VCaP (cell line): ENCODE results near the gene GAB2.

Experiments
- H3K27ac ChIP-seq: fragments of 450-650 bp; 2 replicates; pipeline ENCODE4 v1.5.1; 2017
- TF ChIP-seq, protein P1 (sequence below): fragments of 450-650 bp; conservative IDR thresholded peaks from 2 replicates; pipeline ENCODE4 v1.5.1; 2017; ENCODE audit warnings: mild to moderate bottlenecking, moderate library complexity

The GAB2 gene

DNA sequence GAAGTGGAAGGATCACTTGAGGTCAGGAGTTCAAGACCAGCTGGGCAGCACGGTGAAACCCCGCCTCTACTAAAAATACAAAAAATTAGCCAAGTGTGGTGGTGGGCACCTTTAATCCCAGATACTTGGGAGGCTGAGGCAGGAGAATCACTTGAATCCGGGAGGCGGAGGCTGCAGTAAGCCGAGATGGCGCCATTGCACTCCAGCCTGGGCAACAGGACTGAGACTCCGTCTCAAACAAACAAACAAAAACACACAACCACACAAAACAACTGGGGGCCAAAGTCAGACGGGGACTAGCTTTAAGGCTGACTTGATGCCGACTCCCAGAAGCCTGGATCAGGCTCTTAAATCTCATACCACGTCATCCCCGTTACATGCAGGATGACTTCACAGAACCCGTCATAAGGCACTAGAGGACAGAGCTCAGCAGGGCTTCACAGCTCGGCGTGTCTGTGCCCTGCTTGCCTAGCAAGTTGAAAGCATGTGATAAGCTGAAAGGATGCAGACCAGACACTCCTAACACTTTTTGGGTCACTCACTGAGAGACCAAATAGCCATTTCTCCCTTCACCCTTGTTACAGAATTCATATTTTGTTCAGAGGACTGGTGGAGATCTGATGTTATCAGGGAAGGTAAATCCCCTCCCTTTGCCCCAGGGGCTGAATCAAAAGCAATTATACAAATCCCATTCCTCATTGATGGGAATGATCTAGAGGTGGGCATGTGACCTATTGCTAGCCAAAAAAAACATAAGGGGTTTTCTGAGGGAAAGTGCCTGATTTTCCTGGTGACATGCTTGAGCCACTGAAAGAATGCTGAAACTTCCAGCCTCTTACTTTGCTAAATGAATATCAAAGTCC is 65.4 kb downstream of the GAB2 start:
- TF ChIP-seq, protein P1, sequence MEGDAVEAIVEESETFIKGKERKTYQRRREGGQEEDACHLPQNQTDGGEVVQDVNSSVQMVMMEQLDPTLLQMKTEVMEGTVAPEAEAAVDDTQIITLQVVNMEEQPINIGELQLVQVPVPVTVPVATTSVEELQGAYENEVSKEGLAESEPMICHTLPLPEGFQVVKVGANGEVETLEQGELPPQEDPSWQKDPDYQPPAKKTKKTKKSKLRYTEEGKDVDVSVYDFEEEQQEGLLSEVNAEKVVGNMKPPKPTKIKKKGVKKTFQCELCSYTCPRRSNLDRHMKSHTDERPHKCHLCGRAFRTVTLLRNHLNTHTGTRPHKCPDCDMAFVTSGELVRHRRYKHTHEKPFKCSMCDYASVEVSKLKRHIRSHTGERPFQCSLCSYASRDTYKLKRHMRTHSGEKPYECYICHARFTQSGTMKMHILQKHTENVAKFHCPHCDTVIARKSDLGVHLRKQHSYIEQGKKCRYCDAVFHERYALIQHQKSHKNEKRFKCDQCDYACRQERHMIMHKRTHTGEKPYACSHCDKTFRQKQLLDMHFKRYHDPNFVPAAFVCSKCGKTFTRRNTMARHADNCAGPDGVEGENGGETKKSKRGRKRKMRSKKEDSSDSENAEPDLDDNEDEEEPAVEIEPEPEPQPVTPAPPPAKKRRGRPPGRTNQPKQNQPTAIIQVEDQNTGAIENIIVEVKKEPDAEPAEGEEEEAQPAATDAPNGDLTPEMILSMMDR: no peak
- no peak overlapping the region for H3K27ac ChIP-seq

DNA sequence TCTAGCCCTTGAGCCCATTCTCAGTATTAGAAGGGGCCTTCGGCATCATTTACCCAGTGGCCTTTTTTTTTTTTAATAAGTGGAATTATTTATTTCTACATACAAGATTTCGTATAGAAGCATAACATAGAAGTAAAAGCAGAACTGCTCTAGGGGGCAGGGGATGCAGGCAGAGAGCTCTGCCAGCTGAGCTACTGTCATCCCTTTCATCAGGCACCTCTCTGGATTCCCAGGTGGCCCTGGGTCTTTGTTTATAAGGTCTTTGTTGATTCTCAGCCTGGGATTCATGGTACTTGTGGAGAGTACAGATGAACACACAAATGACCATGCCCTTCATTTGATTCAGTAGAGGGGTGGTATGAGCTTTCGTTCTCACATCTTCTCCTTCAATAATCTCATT is 66.4 kb downstream of the GAB2 start:
- no peak overlapping the region for H3K27ac ChIP-seq
- TF ChIP-seq, protein P1: no peak

DNA sequence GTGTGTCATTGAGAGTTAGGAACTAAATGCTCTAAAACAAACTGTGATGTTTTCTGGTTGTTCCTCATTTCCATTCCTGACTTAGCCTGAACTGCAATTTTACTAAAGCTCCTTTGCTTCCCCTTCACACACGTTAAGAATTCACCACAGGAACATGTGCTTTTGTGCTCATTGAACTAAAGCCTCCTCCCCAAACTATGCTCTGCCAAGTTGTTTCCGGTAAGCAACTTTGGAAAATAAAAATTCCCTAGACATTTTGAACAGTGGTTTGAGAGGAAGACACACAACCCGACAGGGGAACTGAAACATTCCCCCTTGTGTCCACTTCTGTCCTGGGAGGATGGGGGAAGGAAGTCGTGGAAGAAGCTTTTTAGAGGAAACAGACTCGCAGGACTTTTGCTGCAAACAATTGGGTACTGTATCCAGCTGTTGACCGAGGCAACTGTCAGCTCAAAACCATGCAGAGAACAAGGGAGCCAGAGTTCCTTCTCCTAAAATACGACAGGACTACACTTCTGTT is 66.9 kb downstream of the GAB2 start:
- H3K27ac ChIP-seq: no peak overlapping the region
- TF ChIP-seq, protein P1: no peak

DNA sequence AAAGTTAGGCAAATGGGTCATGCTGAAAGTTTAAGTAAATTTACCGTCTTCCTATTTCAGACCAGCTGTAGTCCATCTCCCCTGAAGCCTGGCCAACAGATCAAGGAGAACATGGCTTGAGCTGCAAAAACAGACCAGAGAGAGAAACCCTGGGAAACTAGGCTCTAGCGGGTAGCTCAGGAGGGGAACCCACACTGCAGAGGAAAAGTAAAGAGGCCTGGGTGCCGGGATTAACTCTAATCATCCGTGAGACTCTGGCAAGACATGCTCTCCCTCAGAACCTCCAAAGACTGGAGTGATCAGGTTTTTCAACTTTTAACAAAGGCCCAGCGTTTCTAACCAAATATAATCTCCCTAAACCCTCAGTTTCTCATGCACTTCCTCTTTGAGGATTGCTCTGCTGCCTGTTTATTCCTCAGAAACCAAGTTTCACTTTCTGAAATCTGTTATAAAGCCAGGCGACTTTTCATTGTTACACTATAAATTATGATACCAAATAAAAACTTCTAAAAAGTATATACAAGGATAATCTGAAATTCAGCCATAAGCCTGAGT is 67.5 kb downstream of the GAB2 start:
- no peak overlapping the region for H3K27ac ChIP-seq
- TF ChIP-seq, protein P1: no peak

DNA sequence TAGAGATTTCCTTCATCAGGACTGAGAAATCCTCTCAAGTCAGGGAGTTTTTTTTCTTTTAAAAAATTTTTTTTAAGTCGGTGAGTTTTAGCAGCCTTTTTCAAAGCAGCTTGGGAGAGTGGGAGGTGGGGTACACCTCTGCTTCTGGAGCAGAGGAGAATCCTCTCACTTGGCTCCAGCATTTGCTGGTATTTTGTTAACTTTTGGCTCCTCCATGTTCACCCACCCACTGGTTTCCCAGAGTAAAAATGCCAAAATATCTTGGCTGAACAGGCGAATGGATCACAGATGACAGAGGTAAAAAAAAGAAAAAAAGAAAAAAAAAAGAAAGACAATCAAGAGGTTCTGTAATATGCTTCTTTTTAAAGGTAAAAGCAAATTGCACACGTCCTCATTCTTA is 68.0 kb downstream of the GAB2 start:
- H3K27ac ChIP-seq: no peak overlapping the region
- TF ChIP-seq, protein P1: no peak

DNA sequence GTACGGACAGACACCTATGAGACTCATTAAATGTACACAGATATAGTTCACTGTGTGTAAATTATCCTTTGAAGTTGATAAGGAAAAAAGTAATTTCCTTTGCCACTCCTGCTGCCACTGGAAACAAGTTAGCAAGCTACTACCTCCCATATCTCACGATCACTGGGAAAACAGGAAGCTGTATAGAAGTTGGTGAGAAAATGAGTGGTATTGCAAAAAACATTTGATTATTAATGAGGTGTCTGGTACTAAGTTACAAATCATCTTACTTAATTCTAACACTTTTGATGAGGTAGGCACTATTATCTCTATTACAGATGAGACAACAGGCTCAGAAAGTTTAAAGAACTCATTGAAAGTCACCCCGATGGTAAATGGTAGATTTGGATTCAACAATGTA is 68.5 kb downstream of the GAB2 start:
- TF ChIP-seq, protein P1: no peak
- H3K27ac ChIP-seq: no peak overlapping the region

DNA sequence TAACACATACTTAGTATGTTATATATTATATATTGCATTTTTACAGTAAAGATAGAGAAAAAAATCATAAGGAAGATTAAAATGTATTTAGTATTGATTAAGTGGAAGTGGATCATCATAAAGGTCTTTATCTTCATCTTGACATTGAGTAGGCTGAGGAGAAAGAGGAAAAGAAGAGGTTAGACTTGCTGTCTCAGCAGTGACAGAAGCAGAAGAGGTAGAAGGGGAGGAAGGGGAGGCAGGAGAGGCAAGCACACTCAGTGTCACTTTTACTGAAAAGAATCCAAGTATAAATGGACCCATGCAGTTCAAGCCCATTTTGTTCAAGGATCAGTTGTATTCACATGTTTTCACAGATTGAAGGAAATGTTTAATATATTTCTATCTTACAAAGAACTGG is 69.7 kb downstream of the GAB2 start:
- TF ChIP-seq, protein P1: no peak
- H3K27ac ChIP-seq: no peak overlapping the region
